ENCODE measurements around the gene LOXHD1. TPM values are rescaled to one million over a fixed set of nuclear protein-coding genes. Genes with fewer than 3 reads are reported as not detected.

LOXHD1 gene
- total and polyA plus RNA-seq, 3 donors from 2014 or later, result 11.3 to 59.4 (median 29.6) TPM

DNA sequence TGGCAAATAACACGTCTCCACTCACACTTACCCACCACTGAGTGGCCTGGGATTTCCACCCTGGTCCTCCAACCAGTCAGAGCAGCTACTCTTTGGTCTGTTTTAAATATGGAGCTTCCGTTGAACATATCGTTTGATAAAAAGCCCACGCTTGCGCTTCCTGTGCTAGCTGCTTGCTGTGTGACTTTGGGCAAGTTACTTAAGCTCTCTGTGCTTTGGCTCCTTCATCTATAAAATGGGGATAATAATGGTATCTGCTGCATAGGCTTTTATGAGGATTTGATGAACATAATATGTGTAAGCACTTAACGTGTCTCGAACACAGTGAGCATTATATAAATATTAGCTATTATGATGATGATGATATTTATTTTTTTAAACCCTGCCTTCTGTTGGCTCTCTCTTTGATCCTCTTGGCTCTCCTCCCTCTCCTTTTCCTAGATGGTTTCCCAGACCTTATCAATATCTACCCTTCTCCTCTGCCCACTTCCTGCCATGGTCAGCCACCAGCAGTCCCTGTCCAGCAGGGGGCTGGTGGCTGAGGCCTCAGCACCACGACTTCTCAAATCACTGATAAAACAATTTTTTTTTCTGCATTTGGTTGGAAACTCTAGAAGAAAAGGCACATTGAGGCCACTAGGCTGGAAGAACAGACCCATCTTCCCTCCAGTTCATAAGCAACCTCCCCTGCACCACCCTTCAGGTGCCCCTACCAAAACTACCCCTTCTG lies 191.9 kb downstream of the LOXHD1 start:
- H3K9me3 ChIP-seq, result no peaks in the 10 kb centered on the region
- intact Hi-C loops (cut with DNase I; ENCODE audit: low total_unique reads), result no loop called here
- H3K36me3 ChIP-seq (ENCODE audit: low read depth, missing control alignments), result no peaks in the 10 kb centered on the region
- TF ChIP-seq, protein P1, sequence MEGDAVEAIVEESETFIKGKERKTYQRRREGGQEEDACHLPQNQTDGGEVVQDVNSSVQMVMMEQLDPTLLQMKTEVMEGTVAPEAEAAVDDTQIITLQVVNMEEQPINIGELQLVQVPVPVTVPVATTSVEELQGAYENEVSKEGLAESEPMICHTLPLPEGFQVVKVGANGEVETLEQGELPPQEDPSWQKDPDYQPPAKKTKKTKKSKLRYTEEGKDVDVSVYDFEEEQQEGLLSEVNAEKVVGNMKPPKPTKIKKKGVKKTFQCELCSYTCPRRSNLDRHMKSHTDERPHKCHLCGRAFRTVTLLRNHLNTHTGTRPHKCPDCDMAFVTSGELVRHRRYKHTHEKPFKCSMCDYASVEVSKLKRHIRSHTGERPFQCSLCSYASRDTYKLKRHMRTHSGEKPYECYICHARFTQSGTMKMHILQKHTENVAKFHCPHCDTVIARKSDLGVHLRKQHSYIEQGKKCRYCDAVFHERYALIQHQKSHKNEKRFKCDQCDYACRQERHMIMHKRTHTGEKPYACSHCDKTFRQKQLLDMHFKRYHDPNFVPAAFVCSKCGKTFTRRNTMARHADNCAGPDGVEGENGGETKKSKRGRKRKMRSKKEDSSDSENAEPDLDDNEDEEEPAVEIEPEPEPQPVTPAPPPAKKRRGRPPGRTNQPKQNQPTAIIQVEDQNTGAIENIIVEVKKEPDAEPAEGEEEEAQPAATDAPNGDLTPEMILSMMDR (IDR thresholded peaks at IDR 0.05), result peak in 1 of 3 experiments; percentile 15
- no peak for TF ChIP-seq POLR2A (IDR thresholded peaks at IDR 0.05)
- 81% methylated on average over 8 of the region's 8 CpGs for WGBS, 2 donors
- H3K27me3 ChIP-seq, result no peaks in the 10 kb centered on the region
- H3K27ac ChIP-seq, result no peak overlapping the region
- no peak for DNase-seq
- no peak overlapping the region for H3K4me3 ChIP-seq
- no peaks in the 10 kb centered on the region for H3K4me1 ChIP-seq

DNA sequence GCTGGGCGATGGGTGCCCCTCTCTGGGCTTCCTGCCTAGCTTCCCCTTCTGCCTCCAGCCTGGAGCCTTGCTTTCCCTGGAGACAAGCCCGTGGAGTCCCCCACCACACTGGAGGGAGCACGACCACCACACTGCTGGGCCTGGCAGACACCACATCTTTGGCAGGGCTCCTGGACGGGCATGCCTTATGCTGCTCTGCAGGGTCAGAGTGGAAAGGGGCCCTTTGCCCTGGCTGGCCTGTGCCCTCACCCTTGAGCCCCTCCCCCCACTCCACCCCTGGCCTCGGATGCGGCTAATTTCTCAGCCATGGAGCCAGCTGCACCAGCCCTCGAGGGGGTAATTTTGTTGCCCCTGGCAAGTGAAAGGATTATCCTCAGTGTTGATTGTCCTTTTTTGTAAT lies 194.5 kb downstream of the LOXHD1 start:
- WGBS, 2 donors, result 62 to 64% methylated on average over 5 to 7 of the region's 7 CpGs
- no peak for DNase-seq
- Histone ChIP-seq H3K9me3 (no peaks in the 10 kb centered on the region), H3K36me3 (ENCODE audit: low read depth, missing control alignments) (no peaks in the 10 kb centered on the region), H3K27ac (no peak overlapping the region), H3K4me3 (no peak overlapping the region), H3K4me1 (no peaks in the 10 kb centered on the region), H3K27me3 (no peaks in the 10 kb centered on the region)
- no peak for TF ChIP-seq POLR2A (IDR thresholded peaks at IDR 0.05)
- TF ChIP-seq, protein P1 (IDR thresholded peaks at IDR 0.05), result no peak
- intact Hi-C loops (cut with DNase I; ENCODE audit: low total_unique reads), result no loop called here

DNA sequence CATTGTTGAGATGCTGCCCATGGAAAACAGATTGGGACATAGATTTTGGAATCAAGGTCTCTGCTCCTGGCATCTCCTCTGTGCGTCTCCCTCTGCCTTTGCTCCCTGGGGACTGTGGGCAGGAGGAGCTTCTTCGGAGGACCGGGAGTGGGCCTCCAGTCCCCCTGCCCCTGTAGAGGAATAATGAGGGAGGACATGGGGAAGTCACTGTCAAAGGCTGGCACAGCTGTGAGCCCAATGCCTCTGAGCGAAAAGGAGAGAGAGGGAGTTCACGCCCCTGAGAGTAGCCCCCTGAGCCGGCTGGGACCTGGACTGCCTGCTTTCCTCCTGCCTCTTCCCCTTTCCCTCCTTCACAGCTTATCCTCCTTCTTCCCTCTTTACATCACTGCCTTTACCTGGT lies 195.0 kb downstream of the LOXHD1 start:
- intact Hi-C loops (cut with DNase I; ENCODE audit: low total_unique reads), result no loop called here
- 78 to 83% methylated on average over 6 of the region's 6 CpGs for WGBS, 2 donors
- H3K36me3 ChIP-seq (ENCODE audit: low read depth, missing control alignments), result no peaks in the 10 kb centered on the region
- H3K27me3 ChIP-seq, result no peaks in the 10 kb centered on the region
- no peak overlapping the region for H3K4me3 ChIP-seq
- no peak for TF ChIP-seq POLR2A (IDR thresholded peaks at IDR 0.05)
- TF ChIP-seq, protein P1 (IDR thresholded peaks at IDR 0.05), result no peak
- no peak overlapping the region for H3K27ac ChIP-seq
- no peaks in the 10 kb centered on the region for H3K9me3 ChIP-seq
- no peaks in the 10 kb centered on the region for H3K4me1 ChIP-seq
- DNase-seq, result no peak

DNA sequence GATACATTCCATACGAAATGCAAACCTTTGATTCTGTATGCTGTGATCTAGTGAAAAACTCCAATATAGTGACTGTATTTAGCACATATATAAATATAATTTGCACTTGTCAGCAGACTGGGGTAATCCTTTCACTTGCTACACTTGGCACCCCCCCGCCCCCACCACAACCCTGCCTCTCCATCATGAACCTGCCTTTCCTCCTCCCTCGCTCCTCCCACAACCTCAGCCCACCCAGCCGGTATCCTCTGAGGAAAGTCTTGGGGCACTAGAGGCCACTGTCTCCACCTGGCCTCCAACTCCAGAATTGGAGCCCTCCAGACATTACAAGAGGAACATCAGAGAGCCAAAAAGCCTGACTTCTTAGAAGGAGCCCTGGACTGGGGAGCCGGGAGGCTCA lies 196.3 kb downstream of the LOXHD1 start:
- H3K27me3 ChIP-seq, result no peaks in the 10 kb centered on the region
- no peak for DNase-seq
- no peaks in the 10 kb centered on the region for H3K4me1 ChIP-seq
- TF ChIP-seq, protein P1 (IDR thresholded peaks at IDR 0.05), result no peak
- TF ChIP-seq POLR2A (IDR thresholded peaks at IDR 0.05), result no peak
- intact Hi-C loops (cut with DNase I; ENCODE audit: low total_unique reads), result no loop called here
- H3K9me3 ChIP-seq, result no peaks in the 10 kb centered on the region
- H3K27ac ChIP-seq, result no peak overlapping the region
- no peak overlapping the region for H3K4me3 ChIP-seq
- H3K36me3 ChIP-seq (ENCODE audit: low read depth, missing control alignments), result no peaks in the 10 kb centered on the region
- WGBS, 2 donors, result 74 to 84% methylated on average over 5 of the region's 5 CpGs

Data from testis (tissue), 3 donors.